ENCODE results near the gene PTPN23.

GRCh38 chr3:47367631-47368030 is 13.2 kb upstream of the PTPN23 start:
- TF ChIP-seq CTCF (IDR thresholded peaks at IDR 0.05; ENCODE audit: insufficient read depth, low read depth, low read length) (no peak), EZH2 (IDR thresholded peaks at IDR 0.05; ENCODE audit: insufficient read depth, low read length) (no peak)

All from astrocyte (in vitro differentiated cells and primary cell).